Neural progenitor cell (in vitro differentiated cells): ENCODE measurements around the gene CD19. TPM values are rescaled to one million over a fixed set of nuclear protein-coding genes. Genes with fewer than 3 reads are reported as not detected.

Source experiments
- DNase-seq: peaks from one replicate; pipeline ENCODE4 v3.0.0-alpha.2; 2016; ENCODE audit warnings: low spot score
- H2AFZ ChIP-seq: fragments of 200-600 bp; sonication (generic); replicated peaks from 2 replicates; pipeline ENCODE4 v1.6.1; 2016; ENCODE audit warnings: antibody characterized with exemption
- H3F3A ChIP-seq: fragments of 200-600 bp; sonication (generic); 2 replicates; pipeline ENCODE4 v1.6.1; 2016; ENCODE audit warnings: antibody characterized with exemption, low read depth
- H3K27ac ChIP-seq: fragments of 200-600 bp; sonication (generic); 2 replicates; pipeline ENCODE4 v1.5.1; 2016; ENCODE audit warnings: mild to moderate bottlenecking
- H3K27me3 ChIP-seq: fragments of 200-600 bp; sonication (generic); 2 replicates; pipeline ENCODE4 v1.6.1; 2016; ENCODE audit warnings: mild to moderate bottlenecking, moderate library complexity
- H3K36me3 ChIP-seq: fragments of 200-600 bp; sonication (generic); 2 replicates; pipeline ENCODE4 v1.5.1; 2016
- H3K4me1 ChIP-seq: fragments of 200-600 bp; sonication (generic); 2 replicates; pipeline ENCODE4 v1.6.1; 2016; ENCODE audit warnings: mixed run types
- H3K4me2 ChIP-seq: fragments of 200-600 bp; sonication (generic); 2 replicates; pipeline ENCODE4 v1.6.1; 2016
- H3K4me3 ChIP-seq: fragments of 200-600 bp; sonication (generic); 2 replicates; pipeline ENCODE4 v1.5.1; 2016
- H3K79me2 ChIP-seq: fragments of 200-600 bp; sonication (generic); 2 replicates; pipeline ENCODE4 v1.6.1; 2016; ENCODE audit warnings: low read depth
- H3K9ac ChIP-seq: fragments of 200-600 bp; sonication (generic); 2 replicates; pipeline ENCODE4 v1.6.1; 2016
- H3K9me3 ChIP-seq: fragments of 200-600 bp; sonication (generic); 2 replicates; pipeline ENCODE4 v1.5.1; 2016; ENCODE audit warnings: low read depth
- H4K20me1 ChIP-seq: fragments of 200-600 bp; sonication (generic); 2 replicates; pipeline ENCODE4 v1.6.1; 2016; ENCODE audit warnings: low read depth
- H3K27ac Mint-ChIP-seq: 3 replicates; pipeline ENCODE4 v1.8.0; 2021; ENCODE audit warnings: mixed read lengths
- H3K27me3 Mint-ChIP-seq: 2 replicates; pipeline ENCODE4 v1.8.0; 2022; ENCODE audit warnings: low read depth, mild to moderate bottlenecking, inconsistent platforms, moderate library complexity, mixed read lengths; ENCODE audit not compliant: insufficient read depth
- H3K36me3 Mint-ChIP-seq: 3 replicates; pipeline ENCODE4 v1.8.0; 2021; ENCODE audit warnings: mixed read lengths
- H3K4me1 Mint-ChIP-seq: 3 replicates; pipeline ENCODE4 v1.8.0; 2021; ENCODE audit warnings: mixed read lengths
- H3K4me3 Mint-ChIP-seq: 3 replicates; pipeline ENCODE4 v1.8.0; 2021; ENCODE audit warnings: mild to moderate bottlenecking, moderate library complexity, mixed read lengths
- H3K9me3 Mint-ChIP-seq: 3 replicates; pipeline ENCODE4 v1.8.0; 2020; ENCODE audit warnings: mixed read lengths
- CTCF ChIP-seq: fragments of 200-600 bp; sonication (generic); IDR thresholded peaks from 2 replicates; pipeline ENCODE4 v1.5.1; 2017; ENCODE audit warnings: antibody characterized with exemption, mild to moderate bottlenecking
- EZH2 ChIP-seq: fragments of 200-600 bp; sonication (generic); IDR thresholded peaks from 2 replicates; pipeline ENCODE4 v1.6.1; 2017; ENCODE audit warnings: antibody characterized with exemption, mild to moderate bottlenecking, moderate library complexity
- EZH2phosphoT487 ChIP-seq: fragments of 200-600 bp; sonication (generic); IDR thresholded peaks from 2 replicates; pipeline ENCODE4 v1.6.1; 2017; ENCODE audit warnings: antibody characterized with exemption
- total RNA-seq: library from RNA; depleted of rRNA; stranded (reverse); fragments of >200 nt; gene quantifications from 2 replicates; pipeline ENCODE4 v1.2.3, GENCODE V29; 2015; ENCODE audit warnings: low replicate concordance

The CD19 gene
- total RNA-seq, 1 donor from 2014 or later: not detected

GRCh38 chr16:28893291-28893690, 38.5 kb upstream of the CD19 start:
- Histone ChIP-seq H3K79me2 (no peaks in the 10 kb centered on the region), H3K27me3 (no peaks in the 10 kb centered on the region), H2AFZ (no peak overlapping the region), H3K9me3 (no peaks in the 10 kb centered on the region), H3K4me1 (no peaks in the 10 kb centered on the region), H3K9ac (no peak overlapping the region), H3K4me2 (no peak overlapping the region), H3K36me3 (no peaks in the 10 kb centered on the region), H4K20me1 (no peaks in the 10 kb centered on the region), H3K27ac (no peak overlapping the region), H3F3A (no peaks in the 10 kb centered on the region), H3K4me3 (no peak overlapping the region)
- peaks cover 2% of the 10 kb centered on the region for H3K27me3 Mint-ChIP-seq
- H3K27ac Mint-ChIP-seq: no peak overlapping the region
- H3K9me3 Mint-ChIP-seq: no peaks in the 10 kb centered on the region
- no peak overlapping the region for H3K4me3 Mint-ChIP-seq
- no peak for TF ChIP-seq CTCF
- no peak for TF ChIP-seq EZH2phosphoT487
- TF ChIP-seq EZH2: no peak
- no peak for DNase-seq
- H3K4me1 Mint-ChIP-seq: no peaks in the 10 kb centered on the region
- H3K36me3 Mint-ChIP-seq: peaks cover 2% of the 10 kb centered on the region

- no peak overlapping the region for H3K27ac Mint-ChIP-seq
- no peak for DNase-seq
- no peak overlapping the region for H3K4me3 ChIP-seq
- no peak overlapping the region for H3K4me2 ChIP-seq
- no peak overlapping the region for H3K9ac ChIP-seq
- no peaks in the 10 kb centered on the region for H3K36me3 ChIP-seq
- H3F3A ChIP-seq: no peaks in the 10 kb centered on the region
- H3K27me3 Mint-ChIP-seq: peaks cover 2% of the 10 kb centered on the region
- H3K79me2 ChIP-seq: no peaks in the 10 kb centered on the region
- H3K4me1 Mint-ChIP-seq: no peaks in the 10 kb centered on the region
- H3K27me3 ChIP-seq: no peaks in the 10 kb centered on the region
- H2AFZ ChIP-seq: no peak overlapping the region
- no peaks in the 10 kb centered on the region for H3K4me1 ChIP-seq
- TF ChIP-seq CTCF: no peak
- no peak for TF ChIP-seq EZH2phosphoT487
- no peak for TF ChIP-seq EZH2
- H4K20me1 ChIP-seq: no peaks in the 10 kb centered on the region
- peaks cover 2% of the 10 kb centered on the region for H3K36me3 Mint-ChIP-seq
- H3K9me3 ChIP-seq: no peaks in the 10 kb centered on the region
- no peak overlapping the region for H3K27ac ChIP-seq
- no peaks in the 10 kb centered on the region for H3K9me3 Mint-ChIP-seq
- no peak overlapping the region for H3K4me3 Mint-ChIP-seq
Measured at GRCh38 chr16:28895609-28896008, 36.2 kb upstream of the CD19 start.

GRCh38 chr16:28897826-28898225, 33.9 kb upstream of the CD19 start:
- H3K36me3 Mint-ChIP-seq: no peaks in the 10 kb centered on the region
- H3K27me3 Mint-ChIP-seq: peaks cover 2% of the 10 kb centered on the region

More at GRCh38 chr16:28897826-28898225, 33.9 kb upstream of the CD19 start:
- Mint-ChIP-seq H3K9me3 (no peaks in the 10 kb centered on the region), H3K4me1 (no peaks in the 10 kb centered on the region), H3K4me3 (no peak overlapping the region), H3K27ac (peak overlapping the region; percentile 11)
- DNase-seq: no peak
- H3K36me3 ChIP-seq: no peaks in the 10 kb centered on the region
- no peaks in the 10 kb centered on the region for H3K79me2 ChIP-seq
- no peak overlapping the region for H3K4me3 ChIP-seq
- H2AFZ ChIP-seq: no peak overlapping the region
- H3K27me3 ChIP-seq: no peaks in the 10 kb centered on the region
- H3K4me1 ChIP-seq: no peaks in the 10 kb centered on the region
- no peaks in the 10 kb centered on the region for H3K9me3 ChIP-seq
- no peak overlapping the region for H3K9ac ChIP-seq
- H3K4me2 ChIP-seq: no peak overlapping the region
- no peaks in the 10 kb centered on the region for H3F3A ChIP-seq
- no peak overlapping the region for H3K27ac ChIP-seq
- TF ChIP-seq EZH2phosphoT487: no peak
- TF ChIP-seq CTCF: no peak
- TF ChIP-seq EZH2: no peak
- no peaks in the 10 kb centered on the region for H4K20me1 ChIP-seq
